Karpas-422 (cell line): ENCODE results near the gene CTXND1. TPM values are rescaled to one million over a fixed set of nuclear protein-coding genes. Genes with fewer than 3 reads are reported as not detected.

Experiments
- DNase-seq: peaks from one replicate; pipeline ENCODE4 v3.0.0-alpha.2; 2015
- H2AFZ ChIP-seq: fragments of 200-600 bp; sonication (generic); 2 replicates; pipeline ENCODE4 v1.6.1; 2014; ENCODE audit warnings: antibody characterized with exemption, low read length, mixed read lengths
- H3K27ac ChIP-seq: fragments of 200-600 bp; sonication (generic); 2 replicates; pipeline ENCODE4 v1.5.1; 2014; ENCODE audit warnings: mild to moderate bottlenecking, low read length, moderate library complexity
- H3K27me3 ChIP-seq: fragments of 200-600 bp; sonication (generic); 2 replicates; pipeline ENCODE4 v1.6.1; 2014; ENCODE audit warnings: low read length, mixed read lengths
- H3K36me3 ChIP-seq: fragments of 200-600 bp; sonication (generic); 2 replicates; pipeline ENCODE4 v1.6.1; 2014; ENCODE audit warnings: low read length, mixed read lengths; ENCODE audit not compliant: insufficient read depth
- H3K4me1 ChIP-seq: fragments of 200-600 bp; sonication (generic); 2 replicates; pipeline ENCODE4 v1.6.1; 2014; ENCODE audit warnings: mild to moderate bottlenecking, low read length, mixed read lengths
- H3K4me2 ChIP-seq: fragments of 200-600 bp; sonication (generic); 2 replicates; pipeline ENCODE4 v1.6.1; 2014; ENCODE audit warnings: low read length, low read depth, mild to moderate bottlenecking; ENCODE audit not compliant: poor library complexity, severe bottlenecking
- H3K4me3 ChIP-seq: fragments of 200-600 bp; sonication (generic); 2 replicates; pipeline ENCODE4 v1.5.1; 2014; ENCODE audit warnings: mild to moderate bottlenecking, antibody characterized with exemption, low read length, mixed read lengths
- H3K79me2 ChIP-seq: fragments of 200-600 bp; sonication (generic); 2 replicates; pipeline ENCODE4 v1.6.1; 2014; ENCODE audit warnings: mild to moderate bottlenecking, low read length, mixed read lengths
- H3K9ac ChIP-seq: fragments of 200-600 bp; sonication (generic); 2 replicates; pipeline ENCODE4 v1.6.0; 2014; ENCODE audit warnings: low read length
- H3K9me2 ChIP-seq: fragments of 200-600 bp; sonication (generic), shearing (Covaris generic); replicated peaks from 2 replicates; pipeline ENCODE4 v1.6.0; 2014; ENCODE audit warnings: mild to moderate bottlenecking, low read length, moderate library complexity; ENCODE audit not compliant: insufficient read depth
- H3K9me3 ChIP-seq: fragments of 300-700, 200-600 bp; sonication (generic); 2 replicates; pipeline ENCODE4 v1.6.1; 2014; ENCODE audit warnings: low read length, mixed read lengths
- H4K20me1 ChIP-seq: fragments of 200-600 bp; sonication (generic); 2 replicates; pipeline ENCODE4 v1.6.1; 2014; ENCODE audit warnings: mild to moderate bottlenecking, antibody characterized with exemption, low read length, low read depth; ENCODE audit not compliant: insufficient read depth
- total RNA-seq: library from RNA; depleted of rRNA; stranded (reverse); fragments of >200 nt; shearing (Covaris generic); gene quantifications from 2 replicates; pipeline ENCODE4 v1.2.3, GENCODE V29; 2014; ENCODE audit warnings: low replicate concordance

The CTXND1 gene
- total RNA-seq, 1 experiment from 2014 or later: not detected

DNA sequence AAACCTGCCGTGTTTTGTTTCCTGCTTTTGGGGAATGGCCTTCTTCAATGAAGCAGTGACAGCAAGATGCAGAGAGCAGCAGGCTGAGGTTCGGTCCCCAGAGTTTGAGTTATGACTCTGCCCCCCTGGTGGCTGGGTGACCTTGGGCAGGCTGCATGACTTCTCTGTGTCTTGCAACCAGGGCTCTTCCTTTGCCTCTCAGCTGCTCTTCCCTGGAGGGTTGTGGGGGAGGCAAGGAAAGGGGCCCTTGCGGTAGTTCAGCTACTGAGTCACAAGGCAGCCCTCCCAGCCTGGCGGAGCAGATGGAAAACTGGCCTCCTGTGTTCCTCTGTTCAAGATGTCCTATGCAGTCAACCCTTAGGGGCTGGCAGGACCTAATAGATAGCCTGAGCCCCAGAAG lies 17.1 kb downstream of the CTXND1 start:
- Histone ChIP-seq H3K79me2 (no peaks in the 10 kb centered on the region), H3K9ac (no peak overlapping the region), H3K27me3 (no peaks in the 10 kb centered on the region), H3K4me3 (no peak overlapping the region), H3K9me3 (no peaks in the 10 kb centered on the region), H3K36me3 (no peaks in the 10 kb centered on the region), H3K4me2 (no peak overlapping the region), H4K20me1 (no peaks in the 10 kb centered on the region), H3K9me2 (no peaks in the 10 kb centered on the region), H3K27ac (no peak overlapping the region), H3K4me1 (no peaks in the 10 kb centered on the region), H2AFZ (no peak overlapping the region)
- peak; percentile 86 for DNase-seq

DNA sequence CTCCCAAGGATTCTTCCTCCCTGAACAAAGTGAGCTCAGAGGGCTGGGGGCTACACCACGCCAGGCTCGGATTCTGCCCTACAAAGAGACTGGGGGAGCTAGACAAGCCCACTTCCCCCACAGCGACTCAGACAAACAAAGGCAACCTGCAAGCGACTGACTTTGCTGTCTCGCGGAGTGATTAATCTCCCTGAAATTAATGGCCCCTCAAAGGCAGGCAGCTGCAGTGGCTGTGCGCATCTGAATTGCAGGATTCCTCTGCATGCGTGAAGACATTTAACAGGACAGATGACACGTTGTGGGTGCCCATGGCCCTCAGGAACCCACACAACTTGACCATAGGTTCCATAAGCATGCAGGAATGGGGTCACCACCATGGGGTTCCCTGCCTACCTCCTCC lies 18.4 kb downstream of the CTXND1 start:
- Histone ChIP-seq H3K9me3 (no peaks in the 10 kb centered on the region), H3K79me2 (no peaks in the 10 kb centered on the region), H3K36me3 (no peaks in the 10 kb centered on the region), H3K4me2 (no peak overlapping the region), H3K9me2 (no peaks in the 10 kb centered on the region), H3K4me1 (no peaks in the 10 kb centered on the region), H3K4me3 (no peak overlapping the region), H2AFZ (no peak overlapping the region), H4K20me1 (no peaks in the 10 kb centered on the region), H3K27ac (no peak overlapping the region), H3K27me3 (no peaks in the 10 kb centered on the region), H3K9ac (no peak overlapping the region)
- DNase-seq: no peak

DNA sequence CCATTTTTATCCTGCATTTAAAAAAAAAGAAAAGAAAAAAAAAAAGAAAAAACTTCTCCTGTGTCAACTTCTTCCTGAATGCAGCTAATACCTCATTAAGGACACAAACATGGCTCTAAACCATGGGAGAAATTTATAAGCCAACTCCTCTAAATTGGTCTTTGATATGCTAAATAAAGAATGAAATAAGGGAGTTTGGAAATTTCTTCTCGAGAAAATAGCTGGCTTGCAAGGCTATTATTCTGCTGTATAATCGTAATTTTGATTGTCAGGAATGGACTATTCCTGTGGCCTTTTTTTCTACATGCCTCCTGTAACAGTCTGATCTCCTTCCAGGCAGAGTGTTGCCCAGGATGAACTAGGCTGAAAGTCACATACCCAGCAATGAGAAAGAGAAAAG lies 20.6 kb downstream of the CTXND1 start:
- Histone ChIP-seq H3K4me3 (no peak overlapping the region), H4K20me1 (no peaks in the 10 kb centered on the region), H2AFZ (no peak overlapping the region), H3K4me1 (no peaks in the 10 kb centered on the region), H3K9me3 (no peaks in the 10 kb centered on the region), H3K36me3 (no peaks in the 10 kb centered on the region), H3K9ac (no peak overlapping the region), H3K27me3 (no peaks in the 10 kb centered on the region), H3K4me2 (no peak overlapping the region), H3K27ac (no peak overlapping the region), H3K79me2 (no peaks in the 10 kb centered on the region), H3K9me2 (no peaks in the 10 kb centered on the region)
- DNase-seq: no peak

DNA sequence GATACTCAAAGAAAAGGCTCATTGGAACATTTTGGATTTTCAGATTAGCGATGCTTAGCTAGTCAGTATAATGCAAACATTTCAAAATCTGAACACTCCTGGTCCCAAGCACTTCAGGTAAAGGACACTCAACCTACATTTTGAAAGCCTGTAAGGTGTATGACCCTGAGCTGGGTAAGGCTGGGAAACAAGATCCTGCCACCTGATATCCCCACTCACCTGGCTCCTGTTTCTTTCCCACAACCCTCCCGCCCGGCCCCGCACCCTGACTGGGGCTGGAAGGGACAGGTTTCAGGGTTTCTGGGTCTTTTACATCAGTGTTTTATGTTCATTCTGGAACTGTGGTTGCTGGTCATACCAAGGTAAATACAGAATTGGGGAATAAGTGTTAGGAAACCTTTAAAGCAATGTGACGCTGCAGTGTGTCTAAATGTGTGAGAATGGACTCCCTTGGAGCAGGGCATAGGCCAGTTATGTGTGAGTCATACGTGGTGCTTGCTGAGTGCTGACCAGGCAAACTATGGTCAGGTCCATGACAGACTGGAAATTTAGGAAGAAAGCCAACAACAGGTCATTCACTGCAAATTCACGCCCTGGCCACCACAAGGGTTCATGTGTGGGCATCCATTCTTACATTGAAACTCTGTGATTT lies 22.9 kb downstream of the CTXND1 start:
- DNase-seq: no peak
- Histone ChIP-seq H3K4me2 (no peak overlapping the region), H3K9me2 (no peaks in the 10 kb centered on the region), H3K9ac (no peak overlapping the region), H3K79me2 (no peaks in the 10 kb centered on the region), H3K9me3 (no peaks in the 10 kb centered on the region), H3K36me3 (no peaks in the 10 kb centered on the region), H4K20me1 (no peaks in the 10 kb centered on the region), H3K4me1 (no peaks in the 10 kb centered on the region), H3K27me3 (no peaks in the 10 kb centered on the region), H2AFZ (no peak overlapping the region), H3K4me3 (no peak overlapping the region), H3K27ac (no peak overlapping the region)

DNA sequence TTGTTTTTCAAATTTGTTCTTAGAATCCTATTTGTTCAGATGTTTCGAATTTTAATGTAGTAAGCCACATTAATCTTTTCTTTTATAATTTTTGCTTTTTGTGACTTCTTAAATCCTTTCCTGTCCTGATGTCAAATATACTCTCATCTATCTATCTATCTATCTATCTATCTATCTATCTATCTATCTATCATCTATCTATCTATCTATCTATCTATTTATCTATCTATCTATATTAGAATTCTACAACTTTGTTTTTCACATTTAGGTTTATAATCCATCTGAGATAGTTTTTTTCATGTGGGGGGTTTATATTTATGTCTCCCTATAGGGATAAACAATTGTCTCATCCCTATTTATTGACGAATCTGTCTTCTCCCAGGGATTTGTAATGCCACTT lies 32.1 kb downstream of the CTXND1 start:
- no peak overlapping the region for H3K9ac ChIP-seq
- no peaks in the 10 kb centered on the region for H3K9me3 ChIP-seq
- no peak overlapping the region for H2AFZ ChIP-seq
- H3K36me3 ChIP-seq: no peaks in the 10 kb centered on the region
- no peak for DNase-seq
- H3K79me2 ChIP-seq: no peaks in the 10 kb centered on the region
- H3K9me2 ChIP-seq: no peaks in the 10 kb centered on the region; the same call in 1 of the 2 replicates
- H3K27ac ChIP-seq: no peak overlapping the region
- H3K27me3 ChIP-seq: no peaks in the 10 kb centered on the region
- H4K20me1 ChIP-seq: no peaks in the 10 kb centered on the region
- no peaks in the 10 kb centered on the region for H3K4me1 ChIP-seq
- no peak overlapping the region for H3K4me3 ChIP-seq
- no peak overlapping the region for H3K4me2 ChIP-seq

GRCh38 chr15:80217327-80217900 lies 34.6 kb downstream of the CTXND1 start:
- Histone ChIP-seq H3K79me2 (no peaks in the 10 kb centered on the region), H3K4me2 (no peak overlapping the region), H3K4me3 (no peak overlapping the region), H2AFZ (no peak overlapping the region), H3K9ac (no peak overlapping the region), H3K9me3 (no peaks in the 10 kb centered on the region), H3K27ac (no peak overlapping the region), H3K36me3 (no peaks in the 10 kb centered on the region), H3K4me1 (no peaks in the 10 kb centered on the region), H4K20me1 (no peaks in the 10 kb centered on the region), H3K9me2 (no peaks in the 10 kb centered on the region; the same call in 1 of the 2 replicates), H3K27me3 (no peaks in the 10 kb centered on the region)
- no peak for DNase-seq

- no peaks in the 10 kb centered on the region for H3K9me3 ChIP-seq
- no peak overlapping the region for H3K4me3 ChIP-seq
- no peak overlapping the region for H3K27ac ChIP-seq
- no peak overlapping the region for H3K9ac ChIP-seq
- DNase-seq: no peak
- no peaks in the 10 kb centered on the region for H3K79me2 ChIP-seq
- H3K4me2 ChIP-seq: no peak overlapping the region
- H3K4me1 ChIP-seq: no peaks in the 10 kb centered on the region
- no peaks in the 10 kb centered on the region for H4K20me1 ChIP-seq
- no peaks in the 10 kb centered on the region for H3K27me3 ChIP-seq
- H2AFZ ChIP-seq: no peak overlapping the region
- no peaks in the 10 kb centered on the region for H3K36me3 ChIP-seq
- H3K9me2 ChIP-seq: no peaks in the 10 kb centered on the region; the same call in 1 of the 2 replicates
Measured at GRCh38 chr15:80216911-80217310, 35.1 kb downstream of the CTXND1 start.

DNA sequence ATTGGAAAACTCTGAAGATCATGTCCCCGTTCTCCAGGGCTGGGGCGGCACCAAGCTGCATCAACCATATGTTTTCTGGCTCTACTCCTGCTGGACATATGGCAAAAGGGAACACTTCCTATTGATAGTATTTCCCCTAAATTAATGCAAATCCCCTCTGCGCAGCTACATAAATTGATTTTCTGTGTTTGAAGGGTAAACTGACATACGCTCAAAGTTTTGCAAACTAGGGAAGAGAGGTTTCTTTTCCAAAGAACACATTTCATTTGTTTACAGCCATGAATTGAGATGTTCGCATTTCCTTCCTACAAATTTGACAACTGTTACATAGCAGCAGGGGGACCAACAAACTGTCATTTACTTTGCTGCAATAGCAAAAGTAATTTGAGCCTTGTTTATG lies 35.9 kb downstream of the CTXND1 start:
- no peak overlapping the region for H3K4me3 ChIP-seq
- no peaks in the 10 kb centered on the region; the same call in 1 of the 2 replicates for H3K9me2 ChIP-seq
- H4K20me1 ChIP-seq: no peaks in the 10 kb centered on the region
- no peak for DNase-seq
- H3K79me2 ChIP-seq: no peaks in the 10 kb centered on the region
- H3K27ac ChIP-seq: no peak overlapping the region
- no peak overlapping the region for H3K4me2 ChIP-seq
- peaks cover 6% of the 10 kb centered on the region for H3K4me1 ChIP-seq
- no peak overlapping the region for H2AFZ ChIP-seq
- no peaks in the 10 kb centered on the region for H3K27me3 ChIP-seq
- no peak overlapping the region for H3K9ac ChIP-seq
- H3K36me3 ChIP-seq: no peaks in the 10 kb centered on the region
- H3K9me3 ChIP-seq: no peaks in the 10 kb centered on the region
